Activated CD4-positive, alpha-beta memory T cell treated with anti-CD3 and anti-CD28 coated beads for 36 hours (primary cell): ENCODE data around the gene ERICH2. TPM values are rescaled to one million over a fixed set of nuclear protein-coding genes. Genes with fewer than 3 reads are reported as not detected.

Source experiments
- CTCF ChIA-PET: fragments of 350-600 bp; sonication (Branson Sonifier 250); formaldehyde crosslinking; loops from one replicate; lab custom pipeline; 2021; ENCODE audit warnings: antibody characterized with exemption, inconsistent platforms; lab: Charles Lee
- POLR2A ChIA-PET: fragments of 350-600 bp; sonication (Branson Sonifier 250); formaldehyde crosslinking; loops from one replicate; lab custom pipeline; 2021; ENCODE audit warnings: antibody characterized with exemption; lab: Charles Lee
- DNase-seq: peaks from one replicate; pipeline ENCODE4 v3.0.0-alpha.2; 2020
- H3K27ac Mint-ChIP-seq: one replicate; pipeline ENCODE4 v1.8.0; 2021; ENCODE audit warnings: mixed read lengths
- H3K27me3 Mint-ChIP-seq: one replicate; pipeline ENCODE4 v1.8.0; 2021; ENCODE audit warnings: mixed read lengths
- H3K36me3 Mint-ChIP-seq: one replicate; pipeline ENCODE4 v1.8.0; 2021; ENCODE audit warnings: mixed read lengths
- H3K4me1 Mint-ChIP-seq: one replicate; pipeline ENCODE4 v1.8.0; 2021; ENCODE audit warnings: low read depth, mixed read lengths
- H3K4me3 Mint-ChIP-seq: one replicate; pipeline ENCODE4 v1.8.0; 2021; ENCODE audit warnings: mild to moderate bottlenecking, mixed read lengths
- H3K9me3 Mint-ChIP-seq: one replicate; pipeline ENCODE4 v1.8.0; 2021; ENCODE audit warnings: mixed read lengths
- intact Hi-C: fragments of 100-400 bp; cut with micrococcal nuclease; formaldehyde crosslinking; loops from one replicate; pipeline ENCODE4 v1.15.1; 2023
- total RNA-seq, 2 experiments: library from RNA; stranded (reverse); gene quantifications; one replicate each; pipeline ENCODE4 v1.2.3, GENCODE V29; 2021

ERICH2 gene
- total RNA-seq, 2 experiments from 2014 or later: not detected

DNA sequence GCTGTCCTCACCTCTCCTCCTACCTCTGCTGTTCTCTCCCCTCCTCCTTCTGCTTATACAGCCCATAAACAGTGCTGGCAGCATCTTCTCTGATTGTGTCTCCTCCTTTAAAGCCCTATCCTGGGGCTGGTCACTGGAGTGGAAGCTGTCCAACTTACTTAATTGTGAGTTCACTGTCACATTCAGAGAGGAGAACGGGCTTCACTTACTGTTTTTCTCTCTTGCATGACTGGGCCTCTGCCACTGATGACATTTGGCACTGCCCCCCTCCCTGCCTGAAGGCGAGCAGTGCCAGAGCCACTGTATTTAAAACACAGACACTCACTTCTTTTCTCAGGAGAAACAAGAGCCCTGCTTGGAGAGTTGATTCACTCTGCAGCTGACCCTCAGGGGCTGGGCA, 58.9 kb downstream of the ERICH2 start:
- ChIA-PET CTCF (interaction anchor here (0.7 kb wide), 1 partner anchor 483 kb away, joined by 3 read pairs; no protein-coding TSS in a partner anchor), POLR2A (no interaction called here)
- Mint-ChIP-seq H3K36me3 (no peaks in the 10 kb centered on the region), H3K4me3 (no peak overlapping the region), H3K27me3 (peaks cover 33% of the 10 kb centered on the region), H3K27ac (no peak overlapping the region), H3K4me1 (peaks cover 2% of the 10 kb centered on the region), H3K9me3 (no peaks in the 10 kb centered on the region)
- intact Hi-C loops: no loop called here
- no peak for DNase-seq

DNA sequence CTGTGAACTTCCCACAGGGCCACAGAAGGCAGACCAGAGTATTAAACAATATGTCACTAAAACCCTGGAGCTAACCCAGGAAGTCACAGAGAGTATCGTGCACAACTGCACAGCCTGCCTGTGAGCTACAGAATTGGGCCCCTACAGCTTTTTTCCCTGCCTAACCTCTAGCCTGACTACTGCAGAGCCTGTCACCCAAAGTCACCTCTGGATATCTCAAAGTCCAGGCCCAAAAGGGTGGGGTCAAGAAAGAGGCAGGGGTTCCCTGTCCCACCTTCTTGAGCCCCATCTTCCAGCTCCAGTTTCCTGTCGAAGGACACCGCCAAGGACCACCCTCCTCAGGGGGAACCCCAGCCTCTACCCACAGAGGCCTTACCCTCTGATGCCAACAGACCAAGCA, 60.0 kb downstream of the ERICH2 start:
- Mint-ChIP-seq H3K36me3 (no peaks in the 10 kb centered on the region), H3K27me3 (peaks cover 23% of the 10 kb centered on the region), H3K9me3 (no peaks in the 10 kb centered on the region), H3K4me3 (no peak overlapping the region), H3K27ac (no peak overlapping the region), H3K4me1 (no peaks in the 10 kb centered on the region)
- no peak for DNase-seq
- ChIA-PET CTCF (no interaction called here), POLR2A (no interaction called here)
- intact Hi-C loops: no loop called here

DNA sequence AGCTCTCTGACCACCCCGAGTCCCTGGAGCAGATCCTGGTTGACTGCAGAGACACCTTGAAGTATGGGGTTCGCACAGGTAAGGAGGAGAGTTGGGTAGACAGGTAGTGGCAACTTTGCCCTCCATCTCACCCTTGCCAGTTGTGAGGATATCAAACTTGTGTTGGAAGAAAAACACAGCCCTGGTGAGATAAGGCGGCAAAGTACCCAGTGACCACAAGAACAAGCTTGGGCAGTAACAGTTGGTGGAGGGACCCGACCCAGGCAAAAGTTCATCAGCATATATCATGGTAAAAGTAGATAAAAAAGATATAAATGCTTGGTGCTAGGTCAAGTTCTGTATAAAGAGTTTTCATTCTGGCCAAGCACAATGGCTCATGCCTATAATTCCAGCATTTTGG, 60.9 kb downstream of the ERICH2 start:
- peaks cover 21% of the 10 kb centered on the region for H3K27me3 Mint-ChIP-seq
- H3K4me3 Mint-ChIP-seq: no peak overlapping the region
- H3K9me3 Mint-ChIP-seq: no peaks in the 10 kb centered on the region
- H3K27ac Mint-ChIP-seq: no peak overlapping the region
- POLR2A ChIA-PET: no interaction called here
- intact Hi-C loops: no loop called here
- CTCF ChIA-PET: no interaction called here
- DNase-seq: no peak
- H3K36me3 Mint-ChIP-seq: no peaks in the 10 kb centered on the region
- no peaks in the 10 kb centered on the region for H3K4me1 Mint-ChIP-seq

DNA sequence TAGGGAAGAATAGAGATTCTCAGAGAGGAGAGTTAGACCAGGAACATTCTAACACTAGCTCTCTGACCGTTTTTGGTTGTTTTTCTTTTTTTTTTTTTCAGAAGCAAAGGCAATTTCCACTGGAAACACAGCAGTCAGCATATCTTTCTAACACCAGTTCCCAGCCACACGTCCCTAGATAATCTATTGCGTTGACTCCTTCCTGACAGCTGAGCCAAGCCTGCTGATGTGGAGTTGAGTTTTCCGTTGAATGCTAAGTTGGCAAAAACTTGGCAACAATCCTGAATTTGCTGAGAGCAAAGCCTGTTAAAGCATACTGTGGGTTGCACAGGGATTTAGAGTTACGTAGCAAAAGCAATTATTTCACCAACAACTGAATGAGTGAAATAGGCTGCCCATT, 65.8 kb downstream of the ERICH2 start:
- no peaks in the 10 kb centered on the region for H3K4me1 Mint-ChIP-seq
- H3K27ac Mint-ChIP-seq: no peak overlapping the region
- no peaks in the 10 kb centered on the region for H3K36me3 Mint-ChIP-seq
- POLR2A ChIA-PET: no interaction called here
- no peak overlapping the region for H3K4me3 Mint-ChIP-seq
- no peak for DNase-seq
- no peaks in the 10 kb centered on the region for H3K9me3 Mint-ChIP-seq
- CTCF ChIA-PET: interaction anchor here (1.0 kb wide), 1 partner anchor 9 kb away, joined by 3 read pairs; no protein-coding TSS in a partner anchor
- peaks cover 16% of the 10 kb centered on the region for H3K27me3 Mint-ChIP-seq
- intact Hi-C loops: no loop called here

DNA sequence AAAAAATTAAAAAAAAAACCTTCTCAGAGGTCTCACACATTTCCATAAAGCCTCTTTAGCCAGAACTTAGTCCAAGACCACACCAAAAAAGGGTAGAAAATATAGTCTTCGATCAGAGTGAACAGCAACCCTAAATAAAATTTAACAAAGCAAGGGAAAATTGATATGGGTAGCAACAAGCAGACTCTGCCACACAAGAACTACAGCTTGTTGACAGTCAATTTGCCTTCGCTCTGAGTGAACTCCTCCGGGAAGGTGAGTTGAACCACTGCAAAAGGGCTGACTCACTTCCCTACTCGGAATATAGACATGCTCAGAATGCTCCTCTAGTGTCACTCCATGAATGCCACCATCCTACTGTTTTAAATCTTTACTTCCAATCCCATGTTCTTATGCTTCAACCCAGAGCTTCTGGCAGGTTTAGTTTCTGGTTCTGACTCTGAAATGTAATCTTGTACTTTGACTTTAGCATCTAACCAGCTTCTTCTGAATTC, 70.6 kb downstream of the ERICH2 start:
- no peak overlapping the region for H3K27ac Mint-ChIP-seq
- H3K4me1 Mint-ChIP-seq: peaks cover 15% of the 10 kb centered on the region
- no peaks in the 10 kb centered on the region for H3K9me3 Mint-ChIP-seq
- intact Hi-C loops: no loop called here
- H3K36me3 Mint-ChIP-seq: no peaks in the 10 kb centered on the region
- CTCF ChIA-PET: no interaction called here
- no peak for DNase-seq
- POLR2A ChIA-PET: no interaction called here
- H3K27me3 Mint-ChIP-seq: peaks cover 13% of the 10 kb centered on the region
- H3K4me3 Mint-ChIP-seq: no peak overlapping the region

DNA sequence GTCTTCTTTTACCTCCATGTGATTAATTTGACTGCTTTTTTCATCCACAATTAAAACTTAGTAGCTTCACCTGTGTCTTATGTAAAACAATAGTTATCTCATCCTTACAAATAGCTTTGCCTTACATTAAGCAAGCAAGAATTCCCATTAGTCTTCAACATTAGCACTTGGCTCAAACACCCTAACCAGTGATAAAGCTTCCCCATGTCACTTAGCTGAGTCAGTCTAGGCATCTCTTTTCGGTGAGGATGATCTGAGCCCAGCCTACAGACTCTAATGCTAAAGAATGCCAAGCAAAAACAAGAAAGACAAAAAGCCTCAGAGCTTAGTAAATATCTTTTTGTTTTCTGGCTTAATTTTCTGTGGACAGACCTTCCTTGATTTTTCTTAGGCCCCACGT, 72.6 kb downstream of the ERICH2 start:
- POLR2A ChIA-PET: no interaction called here
- CTCF ChIA-PET: interaction anchor here (1.8 kb wide), 1 partner anchor 30 kb away, joined by 9 read pairs; no protein-coding TSS in a partner anchor
- no peak for DNase-seq
- intact Hi-C loops: no loop called here
- no peaks in the 10 kb centered on the region for H3K9me3 Mint-ChIP-seq
- no peak overlapping the region for H3K4me3 Mint-ChIP-seq
- H3K27me3 Mint-ChIP-seq: peaks cover 7% of the 10 kb centered on the region
- H3K4me1 Mint-ChIP-seq: peaks cover 15% of the 10 kb centered on the region
- H3K36me3 Mint-ChIP-seq: no peaks in the 10 kb centered on the region
- no peak overlapping the region for H3K27ac Mint-ChIP-seq

DNA sequence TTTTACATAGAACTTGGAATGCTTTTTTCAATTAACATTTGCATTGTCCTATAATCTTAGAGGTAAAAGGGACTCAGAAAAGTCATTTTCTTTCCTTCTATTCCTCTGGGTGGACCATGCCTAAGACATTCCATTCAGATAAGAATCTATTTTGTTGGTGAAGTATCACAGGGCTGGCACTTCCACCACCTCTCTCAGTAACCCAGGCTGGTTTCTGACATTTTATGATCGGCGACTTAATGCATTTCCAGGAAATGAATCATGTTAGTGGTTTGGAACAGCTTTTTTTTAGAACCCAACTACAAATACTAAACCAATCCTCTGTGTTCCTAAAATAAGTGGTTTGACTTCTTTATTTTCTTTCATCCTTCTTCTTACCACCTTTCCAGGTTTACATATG, 73.5 kb downstream of the ERICH2 start:
- Mint-ChIP-seq H3K36me3 (no peaks in the 10 kb centered on the region), H3K4me1 (peaks cover 15% of the 10 kb centered on the region), H3K4me3 (no peak overlapping the region), H3K27ac (no peak overlapping the region), H3K9me3 (no peaks in the 10 kb centered on the region), H3K27me3 (peaks cover 6% of the 10 kb centered on the region)
- no peak for DNase-seq
- CTCF ChIA-PET: interaction anchor here (1.8 kb wide), 2 partner anchors 29 to 31 kb away, joined by 4 to 9 read pairs; no protein-coding TSS in a partner anchor
- intact Hi-C loops: no loop called here
- POLR2A ChIA-PET: no interaction called here

DNA sequence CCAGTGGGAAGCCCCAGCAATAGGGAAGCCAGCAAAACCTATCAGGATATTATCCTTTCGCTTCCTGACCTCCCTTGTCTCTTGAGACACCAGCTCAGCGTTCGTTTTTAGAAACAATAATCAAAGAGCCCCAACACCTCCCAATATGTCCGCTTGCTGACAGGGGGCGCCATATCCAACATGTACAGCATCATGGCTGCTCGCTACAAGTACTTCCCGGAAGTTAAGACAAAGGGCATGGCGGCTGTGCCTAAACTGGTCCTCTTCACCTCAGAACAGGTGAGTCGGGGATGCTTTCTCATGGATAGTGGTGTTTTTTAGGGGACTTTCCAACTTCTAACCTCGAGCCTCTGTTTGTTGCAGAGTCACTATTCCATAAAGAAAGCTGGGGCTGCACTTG, 75.2 kb downstream of the ERICH2 start:
- peak; percentile 42 for DNase-seq
- peaks cover 15% of the 10 kb centered on the region for H3K4me1 Mint-ChIP-seq
- CTCF ChIA-PET: interaction anchor here (0.6 to 4.5 kb wide), 6 partner anchors 10 to 32 kb away, joined by 3 to 30 read pairs (median 4); no protein-coding TSS in a partner anchor
- H3K4me3 Mint-ChIP-seq: no peak overlapping the region
- no peaks in the 10 kb centered on the region for H3K36me3 Mint-ChIP-seq
- POLR2A ChIA-PET: no interaction called here
- no peaks in the 10 kb centered on the region for H3K9me3 Mint-ChIP-seq
- intact Hi-C loops: no loop called here
- H3K27me3 Mint-ChIP-seq: peaks cover 6% of the 10 kb centered on the region
- H3K27ac Mint-ChIP-seq: no peak overlapping the region

DNA sequence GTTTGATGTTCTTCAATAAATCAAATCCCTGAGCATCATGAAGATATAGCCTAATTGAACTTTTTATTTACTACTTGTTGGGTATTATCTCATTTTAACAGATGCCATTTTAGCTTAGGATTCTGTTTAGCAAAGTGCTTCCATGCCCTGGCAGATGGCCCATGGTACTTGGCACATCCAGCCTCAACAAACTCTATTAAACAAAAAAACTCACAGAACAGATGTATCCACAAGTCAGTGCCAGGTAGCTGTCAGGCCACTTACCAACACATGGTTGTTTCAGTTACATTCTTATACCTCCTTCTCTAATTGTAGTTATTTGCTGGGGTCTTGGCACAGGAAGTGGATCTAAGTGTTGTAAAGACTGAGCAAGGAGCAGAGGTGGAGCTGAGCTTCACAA, 76.1 kb downstream of the ERICH2 start:
- Mint-ChIP-seq H3K4me3 (no peak overlapping the region), H3K9me3 (no peaks in the 10 kb centered on the region), H3K27ac (no peak overlapping the region), H3K36me3 (no peaks in the 10 kb centered on the region), H3K27me3 (peaks cover 6% of the 10 kb centered on the region), H3K4me1 (peaks cover 15% of the 10 kb centered on the region)
- POLR2A ChIA-PET: no interaction called here
- DNase-seq: no peak
- CTCF ChIA-PET: interaction anchor here (1.2 to 4.5 kb wide), 2 partner anchors 27 to 33 kb away, joined by 4 to 30 read pairs; no protein-coding TSS in a partner anchor
- intact Hi-C loops: no loop called here

DNA sequence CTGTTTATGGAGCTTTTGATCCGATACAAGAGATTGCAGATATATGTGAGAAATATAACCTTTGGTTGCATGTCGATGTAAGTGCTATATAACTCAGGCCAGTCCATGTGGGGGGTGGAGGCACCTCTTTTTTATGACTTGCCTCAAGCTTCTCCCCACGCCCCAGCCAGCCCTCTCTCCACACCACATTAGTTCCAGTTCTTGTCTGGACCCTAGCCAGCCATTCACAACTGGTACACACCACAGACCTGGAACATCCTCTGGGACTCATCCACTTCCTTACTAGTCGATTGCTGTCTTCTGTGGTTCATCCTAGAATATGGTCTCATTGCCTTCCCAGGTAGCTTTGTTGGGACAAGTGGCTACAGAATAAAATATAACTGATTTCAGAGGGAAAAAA, 77.5 kb downstream of the ERICH2 start:
- no peak overlapping the region for H3K27ac Mint-ChIP-seq
- CTCF ChIA-PET: interaction anchor here (0.9 to 4.5 kb wide), 2 partner anchors 20 to 25 kb away, joined by 4 to 30 read pairs; no protein-coding TSS in a partner anchor
- intact Hi-C loops: no loop called here
- no peaks in the 10 kb centered on the region for H3K36me3 Mint-ChIP-seq
- POLR2A ChIA-PET: no interaction called here
- H3K4me3 Mint-ChIP-seq: no peak overlapping the region
- H3K4me1 Mint-ChIP-seq: peaks cover 14% of the 10 kb centered on the region
- H3K27me3 Mint-ChIP-seq: peaks cover 6% of the 10 kb centered on the region
- DNase-seq: no peak
- H3K9me3 Mint-ChIP-seq: no peaks in the 10 kb centered on the region

Other genes starting within 250 kb of the ERICH2 start
- not detected for gene SP5, start 55.0 kb upstream of the ERICH2 start, total RNA-seq
- gene GAD1, start 46.5 kb downstream of the ERICH2 start, total RNA-seq: 1 to 10 TPM; 2.6 to 2.9 TPM
- gene GORASP2, start 158.9 kb downstream of the ERICH2 start, total RNA-seq: 10 to 100 TPM; 64.5 to 73.7 TPM